K562 (cell line): ENCODE measurements around the gene ZNF384. TPM values are rescaled to one million over a fixed set of nuclear protein-coding genes. Genes with fewer than 3 reads are reported as not detected.

Source experiments
- CAMTA2 ChIP-seq: fragments of 250-450 bp; sonication (Bioruptor Pico); conservative IDR thresholded peaks from 2 replicates; pipeline ENCODE4 v1.5.1; 2022
- CEBPG ChIP-seq, 3 experiments: fragments of 200-800 bp in 1 of 3; sonication (Bioruptor generic) in 1 of 3; sonication (generic) in 1 of 3; formaldehyde crosslinking in 1 of 3; IDR thresholded peaks in 2 of 3; conservative IDR thresholded peaks in 1 of 3; 2 replicates each; pipeline versions ENCODE4 v1.6.1 to v1.8.0; 2016 to 2022; ENCODE audit warnings: missing compliant biosample characterization in 2 of 3, missing genetic modification characterization in 2 of 3, mild to moderate bottlenecking in 1 of 3, missing genetic modification reagents in 1 of 3
- CHD2 ChIP-seq: IDR thresholded peaks from 2 replicates; pipeline ENCODE4 v1.6.1; 2011; ENCODE audit warnings: low read depth, low read length
- EWSR1 ChIP-seq: fragments of 450-650 bp; IDR thresholded peaks from 2 replicates; pipeline ENCODE4 v1.6.1; 2018; ENCODE audit warnings: borderline replicate concordance, mild to moderate bottlenecking, low read depth, moderate library complexity; ENCODE audit not compliant: partially characterized antibody
- FOXP1 ChIP-seq: sonication (generic); formaldehyde crosslinking; IDR thresholded peaks from 2 replicates; pipeline ENCODE4 v1.8.0; 2022; ENCODE audit warnings: mild to moderate bottlenecking, missing genetic modification reagents
- POLR2AphosphoS2 ChIP-seq: IDR thresholded peaks from 2 replicates; pipeline ENCODE4 v1.6.1; 2012; ENCODE audit warnings: low read length, improper control_type of control experiment
- RAD21 ChIP-seq, 2 experiments: fragments of 250-450 bp in 1 of 2; fragments of 450-650 bp in 1 of 2; sonication (Bioruptor Pico) in 1 of 2; formaldehyde crosslinking in 1 of 2; IDR thresholded peaks in 1 of 2; conservative IDR thresholded peaks in 1 of 2; 2 replicates each; pipeline versions ENCODE4 v1.4.0 to v1.8.0; 2020 to 2022; ENCODE audit warnings: mild to moderate bottlenecking in 2 of 2, moderate library complexity in 1 of 2
- SIN3A ChIP-seq, 2 experiments: fragments of 150-350 bp in 1 of 2; IDR thresholded peaks; 2 replicates each; pipeline ENCODE4 v1.6.1; 2011 to 2016; ENCODE audit warnings: borderline replicate concordance in 2 of 2, low read depth in 2 of 2, low read length in 2 of 2, mild to moderate bottlenecking in 2 of 2, moderate library complexity in 2 of 2; ENCODE audit not compliant: control insufficient read depth in 1 of 2
- SMARCA5 ChIP-seq: fragments of 450-650 bp; IDR thresholded peaks from 2 replicates; pipeline ENCODE4 v1.6.1; 2016
- SNRNP70 ChIP-seq: fragments of 200-400 bp; formaldehyde crosslinking; optimal IDR thresholded peaks from 2 replicates; pipeline ENCODE3; 2017; ENCODE audit warnings: low read depth, low read length
- ZFP30 ChIP-seq: fragments of 250-450 bp; sonication (Bioruptor Pico); IDR thresholded peaks from 2 replicates; pipeline ENCODE4 v1.8.0; 2022; ENCODE audit warnings: moderate library complexity, mild to moderate bottlenecking, inconsistent platforms, borderline replicate concordance
- ZNF274 ChIP-seq: IDR thresholded peaks from 2 replicates; pipeline ENCODE4 v1.6.1; 2011; ENCODE audit warnings: low read depth, mild to moderate bottlenecking, low read length, moderate library complexity, borderline replicate concordance
- ZNF699 ChIP-seq: fragments of 250-450 bp; sonication (Bioruptor Pico); IDR thresholded peaks from 2 replicates; pipeline ENCODE4 v1.8.0; 2021; ENCODE audit warnings: mild to moderate bottlenecking, moderate library complexity; ENCODE audit not compliant: insufficient replicate concordance
- polyA plus RNA-seq, 8 experiments: library from polyadenylated mRNA; depleted of rRNA in 4 of 8; stranded (reverse) in 5 of 8; unstranded in 3 of 8; fragments of >200 nt; fragmentation: Nextera tagmentation in 2 of 8; fragmentation: Illumina TruSeq in 1 of 8; extraction: Ambion mirVana in 2 of 8; extraction: Trizol in 1 of 8; gene quantifications; 2 replicates each; pipeline versions ENCODE4 v1.2.1 to v1.2.3, GENCODE V29; 2011 to 2014; ENCODE audit warnings: inconsistent platforms in 1 of 8, missing spikeins in 1 of 8
- total RNA-seq, 7 experiments: library from RNA; depleted of rRNA in 6 of 7; stranded (reverse); fragments of >200 nt in 6 of 7; fragmentation: Illumina TruSeq in 2 of 7; extraction: Trizol in 2 of 7; gene quantifications; 2 replicates each; pipeline versions ENCODE4 v1.2.1 to v1.2.3, GENCODE V29; 2011 to 2021; ENCODE audit warnings: low replicate concordance in 1 of 7
- TF ChIP-seq, protein P1 (sequence below): fragments of 450-650 bp; IDR thresholded peaks from 2 replicates; pipeline ENCODE4 v1.6.1; 2016
- TF ChIP-seq, protein P2 (sequence below), 2 experiments: fragments of 250-450 bp in 1 of 2; fragments of 450-650 bp in 1 of 2; sonication (Bioruptor Pico) in 1 of 2; IDR thresholded peaks; 2 replicates each; pipeline versions ENCODE4 v1.6.1 to v1.8.0; 2016 to 2021; ENCODE audit warnings: mild to moderate bottlenecking in 2 of 2, moderate library complexity in 2 of 2, missing compliant biosample characterization in 1 of 2, missing genetic modification characterization in 1 of 2
- TF ChIP-seq, protein P3 (sequence below): sonication (generic); formaldehyde crosslinking; IDR thresholded peaks from 2 replicates; pipeline ENCODE4 v1.8.0; 2023; ENCODE audit warnings: mild to moderate bottlenecking, missing genetic modification reagents
- TF ChIP-seq, protein P4 (sequence below): sonication (generic); formaldehyde crosslinking; IDR thresholded peaks from 2 replicates; pipeline ENCODE4 v1.9.0; 2022; ENCODE audit warnings: mild to moderate bottlenecking, missing genetic modification reagents
- TF ChIP-seq, protein P5 (sequence below): fragments of 450-650 bp; IDR thresholded peaks from 2 replicates; pipeline ENCODE4 v1.7.0; 2016; ENCODE audit warnings: borderline replicate concordance

ZNF384 gene
- total and polyA plus RNA-seq, 9 of the 15 experiments (the other 6 are each of a cell fraction or from before 2014, with no cell fraction given): 0.36 to 64.8 (median 21.3) TPM

DNA sequence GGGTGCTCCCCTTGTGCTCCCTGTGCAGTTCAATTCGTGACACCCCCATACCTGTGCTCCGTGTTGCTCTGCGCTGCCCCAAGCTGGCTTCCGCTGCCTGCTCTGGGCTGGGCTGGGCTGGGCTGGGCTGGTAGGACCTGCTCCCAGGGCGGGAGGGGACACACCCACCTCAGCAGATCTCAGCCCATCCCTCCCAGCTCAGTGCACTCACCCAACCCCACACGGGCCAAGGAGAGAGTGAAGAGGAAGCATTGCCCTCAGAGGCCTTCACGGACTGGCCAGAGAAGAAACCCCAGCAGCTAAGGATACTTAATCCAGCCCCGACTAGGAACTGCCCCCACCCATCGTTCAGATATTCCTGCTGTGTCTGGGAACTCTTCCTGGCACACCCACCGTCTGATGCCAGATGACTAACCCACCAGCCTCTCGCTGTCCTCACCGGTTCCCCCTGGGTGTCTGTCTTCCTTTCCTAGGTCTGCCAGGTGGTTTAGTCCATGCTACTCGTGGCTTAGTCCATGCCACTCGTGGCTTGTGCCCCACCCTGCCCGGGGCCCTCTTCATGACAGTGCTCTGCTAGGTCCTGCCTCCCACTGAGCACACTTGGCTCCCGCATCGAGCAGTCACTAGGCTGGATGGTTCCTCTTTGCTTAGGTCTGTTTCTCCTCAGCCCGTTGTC is 53.2 kb downstream of the ZNF384 start, which contains the start of gene LPAR5 (continued):
- TF ChIP-seq POLR2AphosphoS2 (peak; percentile 29; the same call in 1 of the 2 replicates), ZFP30 (CRISPR knock-in tag) (no peak), CEBPG (CRISPR knock-in tag; IDR thresholded peaks at IDR 0.05) (peak; percentile 20; the same call in 1 of the 2 replicates), CEBPG (tag; conservative IDR thresholded peaks at IDR 0.05 in 1 of 2, IDR thresholded peaks at IDR 0.05 in 1 of 2) (no peak), SMARCA5 (no peak), RAD21 (CRISPR knock-in tag; conservative IDR thresholded peaks at IDR 0.05 in 1 of 2, IDR thresholded peaks at IDR 0.05 in 1 of 2) (no peak), EWSR1 (no peak), SIN3A (IDR thresholded peaks at IDR 0.05; ENCODE audit: borderline replicate concordance in 2 of 2, control insufficient read depth in 1 of 2, low read depth in 2 of 2, low read length in 2 of 2) (0 out of 4 replicates have a peak, but pooled peaks of 1 of the 2 experiments have one; percentile 34), CHD2 (no peak), ZNF274 (no peak), SNRNP70 (no peak), CAMTA2 (CRISPR knock-in tag) (no peak), ZNF699 (CRISPR knock-in tag) (no peak), FOXP1 (CRISPR knock-in tag) (peak; percentile 48; the same call in 1 of the 2 replicates)
- TF ChIP-seq, protein P1, sequence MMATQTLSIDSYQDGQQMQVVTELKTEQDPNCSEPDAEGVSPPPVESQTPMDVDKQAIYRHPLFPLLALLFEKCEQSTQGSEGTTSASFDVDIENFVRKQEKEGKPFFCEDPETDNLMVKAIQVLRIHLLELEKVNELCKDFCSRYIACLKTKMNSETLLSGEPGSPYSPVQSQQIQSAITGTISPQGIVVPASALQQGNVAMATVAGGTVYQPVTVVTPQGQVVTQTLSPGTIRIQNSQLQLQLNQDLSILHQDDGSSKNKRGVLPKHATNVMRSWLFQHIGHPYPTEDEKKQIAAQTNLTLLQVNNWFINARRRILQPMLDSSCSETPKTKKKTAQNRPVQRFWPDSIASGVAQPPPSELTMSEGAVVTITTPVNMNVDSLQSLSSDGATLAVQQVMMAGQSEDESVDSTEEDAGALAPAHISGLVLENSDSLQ: no peak
- TF ChIP-seq, protein P2, sequence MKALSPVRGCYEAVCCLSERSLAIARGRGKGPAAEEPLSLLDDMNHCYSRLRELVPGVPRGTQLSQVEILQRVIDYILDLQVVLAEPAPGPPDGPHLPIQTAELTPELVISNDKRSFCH (CRISPR knock-in tag; IDR thresholded peaks at IDR 0.05): no peak
- TF ChIP-seq, protein P2 (tag; IDR thresholded peaks at IDR 0.05): no peak
- TF ChIP-seq, protein P3, sequence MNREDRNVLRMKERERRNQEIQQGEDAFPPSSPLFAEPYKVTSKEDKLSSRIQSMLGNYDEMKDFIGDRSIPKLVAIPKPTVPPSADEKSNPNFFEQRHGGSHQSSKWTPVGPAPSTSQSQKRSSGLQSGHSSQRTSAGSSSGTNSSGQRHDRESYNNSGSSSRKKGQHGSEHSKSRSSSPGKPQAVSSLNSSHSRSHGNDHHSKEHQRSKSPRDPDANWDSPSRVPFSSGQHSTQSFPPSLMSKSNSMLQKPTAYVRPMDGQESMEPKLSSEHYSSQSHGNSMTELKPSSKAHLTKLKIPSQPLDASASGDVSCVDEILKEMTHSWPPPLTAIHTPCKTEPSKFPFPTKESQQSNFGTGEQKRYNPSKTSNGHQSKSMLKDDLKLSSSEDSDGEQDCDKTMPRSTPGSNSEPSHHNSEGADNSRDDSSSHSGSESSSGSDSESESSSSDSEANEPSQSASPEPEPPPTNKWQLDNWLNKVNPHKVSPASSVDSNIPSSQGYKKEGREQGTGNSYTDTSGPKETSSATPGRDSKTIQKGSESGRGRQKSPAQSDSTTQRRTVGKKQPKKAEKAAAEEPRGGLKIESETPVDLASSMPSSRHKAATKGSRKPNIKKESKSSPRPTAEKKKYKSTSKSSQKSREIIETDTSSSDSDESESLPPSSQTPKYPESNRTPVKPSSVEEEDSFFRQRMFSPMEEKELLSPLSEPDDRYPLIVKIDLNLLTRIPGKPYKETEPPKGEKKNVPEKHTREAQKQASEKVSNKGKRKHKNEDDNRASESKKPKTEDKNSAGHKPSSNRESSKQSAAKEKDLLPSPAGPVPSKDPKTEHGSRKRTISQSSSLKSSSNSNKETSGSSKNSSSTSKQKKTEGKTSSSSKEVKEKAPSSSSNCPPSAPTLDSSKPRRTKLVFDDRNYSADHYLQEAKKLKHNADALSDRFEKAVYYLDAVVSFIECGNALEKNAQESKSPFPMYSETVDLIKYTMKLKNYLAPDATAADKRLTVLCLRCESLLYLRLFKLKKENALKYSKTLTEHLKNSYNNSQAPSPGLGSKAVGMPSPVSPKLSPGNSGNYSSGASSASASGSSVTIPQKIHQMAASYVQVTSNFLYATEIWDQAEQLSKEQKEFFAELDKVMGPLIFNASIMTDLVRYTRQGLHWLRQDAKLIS: 0 out of 2 replicates have a peak, but pooled peaks have one; percentile 53
- TF ChIP-seq, protein P4, sequence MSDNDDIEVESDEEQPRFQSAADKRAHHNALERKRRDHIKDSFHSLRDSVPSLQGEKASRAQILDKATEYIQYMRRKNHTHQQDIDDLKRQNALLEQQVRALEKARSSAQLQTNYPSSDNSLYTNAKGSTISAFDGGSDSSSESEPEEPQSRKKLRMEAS (CRISPR knock-in tag): 0 out of 2 replicates have a peak, but pooled peaks have one; percentile 27
- TF ChIP-seq, protein P5, sequence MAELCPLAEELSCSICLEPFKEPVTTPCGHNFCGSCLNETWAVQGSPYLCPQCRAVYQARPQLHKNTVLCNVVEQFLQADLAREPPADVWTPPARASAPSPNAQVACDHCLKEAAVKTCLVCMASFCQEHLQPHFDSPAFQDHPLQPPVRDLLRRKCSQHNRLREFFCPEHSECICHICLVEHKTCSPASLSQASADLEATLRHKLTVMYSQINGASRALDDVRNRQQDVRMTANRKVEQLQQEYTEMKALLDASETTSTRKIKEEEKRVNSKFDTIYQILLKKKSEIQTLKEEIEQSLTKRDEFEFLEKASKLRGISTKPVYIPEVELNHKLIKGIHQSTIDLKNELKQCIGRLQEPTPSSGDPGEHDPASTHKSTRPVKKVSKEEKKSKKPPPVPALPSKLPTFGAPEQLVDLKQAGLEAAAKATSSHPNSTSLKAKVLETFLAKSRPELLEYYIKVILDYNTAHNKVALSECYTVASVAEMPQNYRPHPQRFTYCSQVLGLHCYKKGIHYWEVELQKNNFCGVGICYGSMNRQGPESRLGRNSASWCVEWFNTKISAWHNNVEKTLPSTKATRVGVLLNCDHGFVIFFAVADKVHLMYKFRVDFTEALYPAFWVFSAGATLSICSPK: no peak
